Fibroblast of lung (primary cell): Measurements from ENCODE around the gene TBRG1. TPM values are rescaled to one million over a fixed set of nuclear protein-coding genes. Genes with fewer than 3 reads are reported as not detected.
"Not testable (repeated sequence)": the region's sequence is repeated elsewhere in the genome, so short reads cannot be mapped to it uniquely, and the experiment has no call there.

ENCODE experiments used
- DNase-seq, 2 donors: peaks; one replicate each; pipeline versions ENCODE4 v3.0.0 to v3.0.0-alpha.2; 2010; ENCODE audit warnings: low read depth in 2 of 2
- H2AFZ ChIP-seq: 2 replicates; pipeline ENCODE4 v1.5.1; 2012; ENCODE audit warnings: low read length, control low read depth, inconsistent platforms
- H3K27ac ChIP-seq: 2 replicates; pipeline ENCODE4 v1.5.1; 2011; ENCODE audit warnings: low read length, control low read depth; ENCODE audit not compliant: insufficient read depth
- H3K27me3 ChIP-seq: 2 replicates; pipeline ENCODE4 v1.5.1; 2011; ENCODE audit warnings: mild to moderate bottlenecking, low read length; ENCODE audit not compliant: control insufficient read depth, insufficient read depth
- H3K36me3 ChIP-seq: 2 replicates; pipeline ENCODE4 v1.5.1; 2011; ENCODE audit warnings: low read length; ENCODE audit not compliant: control insufficient read depth, insufficient read depth
- H3K4me1 ChIP-seq: 2 replicates; pipeline ENCODE4 v1.5.1; 2011; ENCODE audit warnings: low read length; ENCODE audit not compliant: control insufficient read depth, insufficient read depth; ENCODE audit errors: extremely low read depth
- H3K4me2 ChIP-seq: 2 replicates; pipeline ENCODE4 v1.5.1; 2011; ENCODE audit warnings: low read length, control low read depth; ENCODE audit not compliant: insufficient read depth; ENCODE audit errors: extremely low read depth
- H3K4me3 ChIP-seq, 4 experiments: fragments of 200-600 bp in 1 of 4; sonication (generic) in 1 of 4; replicated peaks in 1 of 4; 2 replicates each; pipeline ENCODE4 v1.5.1; 2011 to 2016; ENCODE audit warnings: low read length in 4 of 4, low read depth in 3 of 4, mild to moderate bottlenecking in 3 of 4, control low read depth in 2 of 4, inconsistent platforms in 1 of 4, mixed read lengths in 1 of 4; ENCODE audit not compliant: insufficient read depth in 1 of 4; ENCODE audit errors: control extremely low read depth in 1 of 4
- H3K79me2 ChIP-seq: 2 replicates; pipeline ENCODE4 v1.5.1; 2012; ENCODE audit warnings: mild to moderate bottlenecking, low read length, inconsistent platforms; ENCODE audit not compliant: control insufficient read depth, insufficient read depth
- H3K9ac ChIP-seq: 2 replicates; pipeline ENCODE4 v1.5.1; 2011; ENCODE audit warnings: mild to moderate bottlenecking, low read length, control low read depth; ENCODE audit not compliant: insufficient read depth
- H3K9me3 ChIP-seq: 2 replicates; pipeline ENCODE4 v1.5.1; 2012; ENCODE audit warnings: low read depth, low read length; ENCODE audit not compliant: control insufficient read depth, insufficient read depth
- H4K20me1 ChIP-seq: 2 replicates; pipeline ENCODE4 v1.5.1; 2011; ENCODE audit warnings: low read length; ENCODE audit not compliant: control insufficient read depth, insufficient read depth; ENCODE audit errors: extremely low read depth
- EZH2 ChIP-seq: IDR thresholded peaks from 2 replicates; pipeline ENCODE4 v1.5.1; 2012; ENCODE audit warnings: low read length, control low read depth, mild to moderate bottlenecking; ENCODE audit errors: missing control alignments
- polyA plus RNA-seq, 2 donors: library from polyadenylated mRNA; depleted of rRNA in 1 of 2; stranded (reverse) in 1 of 2; unstranded in 1 of 2; fragments of >200 nt; gene quantifications; 2 replicates each; pipeline ENCODE4 v1.2.1, GENCODE V29; 2011 to 2012; ENCODE audit warnings: missing spikeins in 1 of 2
- total RNA-seq: library from RNA; depleted of rRNA; stranded (reverse); fragments of >200 nt; gene quantifications from 2 replicates; pipeline ENCODE4 v1.2.1, GENCODE V29; 2014
- TF ChIP-seq, protein P1 (sequence below), 2 donors: IDR thresholded peaks in 1 of 2; conservative IDR thresholded peaks in 1 of 2; 1 replicate in 1 of 2; 2 replicates in 1 of 2; pipeline ENCODE4 v1.5.1; 2011 to 2012; ENCODE audit warnings: low read length in 2 of 2, control low read depth in 1 of 2, inconsistent platforms in 1 of 2, low read depth in 1 of 2, mild to moderate bottlenecking in 1 of 2

The TBRG1 gene
- total and polyA plus RNA-seq, 2 donors (not counting 1 experiment from before 2014, with no cell fraction given) = 31.0 to 36.2 TPM

DNA sequence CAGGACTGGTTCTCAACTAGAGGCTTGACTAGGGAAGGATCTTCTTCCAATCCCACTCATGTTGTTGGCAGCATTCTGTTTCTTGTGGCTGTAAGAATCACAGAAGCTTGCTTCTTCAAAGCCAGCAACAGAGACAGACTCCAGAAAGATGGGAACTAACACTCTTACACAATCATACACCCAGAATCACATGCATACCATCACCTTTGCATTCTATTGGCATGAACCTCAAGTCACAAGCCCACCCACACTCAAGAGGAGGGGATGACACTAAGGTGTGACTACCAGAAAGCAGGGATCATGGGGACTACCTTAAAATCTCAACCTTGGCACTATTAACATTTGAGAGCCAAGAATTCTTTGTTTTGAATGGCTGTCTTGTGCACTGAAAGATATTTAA lies 25.0 kb upstream of the TBRG1 start:
- H2AFZ ChIP-seq = no peak overlapping the region
- no peak overlapping the region for H3K4me3 ChIP-seq
- H3K27ac ChIP-seq = no peak overlapping the region
- H3K4me1 ChIP-seq = no peaks in the 10 kb centered on the region
- H3K4me2 ChIP-seq = no peak overlapping the region
- no peak for DNase-seq
- H3K36me3 ChIP-seq = no peaks in the 10 kb centered on the region
- H3K9ac ChIP-seq = no peak overlapping the region
- no peaks in the 10 kb centered on the region for H3K27me3 ChIP-seq
- no peaks in the 10 kb centered on the region for H3K9me3 ChIP-seq
- H4K20me1 ChIP-seq = no peaks in the 10 kb centered on the region
- H3K79me2 ChIP-seq = no peaks in the 10 kb centered on the region
- TF ChIP-seq, protein P1, sequence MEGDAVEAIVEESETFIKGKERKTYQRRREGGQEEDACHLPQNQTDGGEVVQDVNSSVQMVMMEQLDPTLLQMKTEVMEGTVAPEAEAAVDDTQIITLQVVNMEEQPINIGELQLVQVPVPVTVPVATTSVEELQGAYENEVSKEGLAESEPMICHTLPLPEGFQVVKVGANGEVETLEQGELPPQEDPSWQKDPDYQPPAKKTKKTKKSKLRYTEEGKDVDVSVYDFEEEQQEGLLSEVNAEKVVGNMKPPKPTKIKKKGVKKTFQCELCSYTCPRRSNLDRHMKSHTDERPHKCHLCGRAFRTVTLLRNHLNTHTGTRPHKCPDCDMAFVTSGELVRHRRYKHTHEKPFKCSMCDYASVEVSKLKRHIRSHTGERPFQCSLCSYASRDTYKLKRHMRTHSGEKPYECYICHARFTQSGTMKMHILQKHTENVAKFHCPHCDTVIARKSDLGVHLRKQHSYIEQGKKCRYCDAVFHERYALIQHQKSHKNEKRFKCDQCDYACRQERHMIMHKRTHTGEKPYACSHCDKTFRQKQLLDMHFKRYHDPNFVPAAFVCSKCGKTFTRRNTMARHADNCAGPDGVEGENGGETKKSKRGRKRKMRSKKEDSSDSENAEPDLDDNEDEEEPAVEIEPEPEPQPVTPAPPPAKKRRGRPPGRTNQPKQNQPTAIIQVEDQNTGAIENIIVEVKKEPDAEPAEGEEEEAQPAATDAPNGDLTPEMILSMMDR (conservative IDR thresholded peaks at IDR 0.05 in 1 of 2, IDR thresholded peaks at IDR 0.05 in 1 of 2; ENCODE audit: low read depth in 1 of 2, low read length in 2 of 2) = no peak

DNA sequence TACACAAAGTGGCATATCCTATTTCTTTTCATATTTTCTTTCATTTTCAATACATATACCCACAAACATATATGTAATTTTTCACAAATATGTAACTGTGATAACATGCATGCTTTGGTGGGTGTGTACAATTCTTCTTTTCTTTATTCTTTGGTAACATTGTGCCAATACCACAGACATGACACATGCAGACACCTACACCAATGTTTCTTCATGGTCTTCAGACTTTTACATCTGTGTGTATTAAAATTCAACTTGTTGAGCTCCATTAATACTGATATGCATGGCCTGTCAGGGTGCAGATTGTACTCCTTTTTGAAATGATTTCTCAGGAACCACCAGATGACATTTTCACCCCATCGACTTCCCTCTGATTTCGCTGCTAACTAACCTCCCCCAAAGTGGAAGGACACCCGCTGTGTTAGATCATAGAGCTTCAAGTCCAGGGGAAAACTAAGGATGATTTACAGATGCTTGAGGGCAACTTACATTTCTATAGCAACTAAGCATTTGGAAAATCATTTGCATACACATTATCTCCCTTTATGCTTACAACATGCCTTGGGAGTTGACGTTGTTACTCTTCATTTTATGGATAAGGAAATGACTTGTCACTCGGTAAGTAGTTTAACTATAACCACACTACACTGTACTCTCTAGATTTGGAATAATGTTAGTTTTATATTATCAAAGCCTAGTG lies 21.9 kb upstream of the TBRG1 start:
- no peak overlapping the region for H3K27ac ChIP-seq
- TF ChIP-seq, protein P1 (conservative IDR thresholded peaks at IDR 0.05 in 1 of 2, IDR thresholded peaks at IDR 0.05 in 1 of 2; ENCODE audit: low read depth in 1 of 2, low read length in 2 of 2) = no peak
- TF ChIP-seq EZH2 = no peak
- no peaks in the 10 kb centered on the region for H3K4me1 ChIP-seq
- H2AFZ ChIP-seq = no peak overlapping the region
- H4K20me1 ChIP-seq = no peaks in the 10 kb centered on the region
- no peak overlapping the region for H3K4me2 ChIP-seq
- no peaks in the 10 kb centered on the region for H3K36me3 ChIP-seq
- no peaks in the 10 kb centered on the region for H3K79me2 ChIP-seq
- no peak overlapping the region for H3K4me3 ChIP-seq
- no peak overlapping the region for H3K9ac ChIP-seq
- H3K27me3 ChIP-seq = no peaks in the 10 kb centered on the region
- DNase-seq = no peak
- H3K9me3 ChIP-seq = no peaks in the 10 kb centered on the region

DNA sequence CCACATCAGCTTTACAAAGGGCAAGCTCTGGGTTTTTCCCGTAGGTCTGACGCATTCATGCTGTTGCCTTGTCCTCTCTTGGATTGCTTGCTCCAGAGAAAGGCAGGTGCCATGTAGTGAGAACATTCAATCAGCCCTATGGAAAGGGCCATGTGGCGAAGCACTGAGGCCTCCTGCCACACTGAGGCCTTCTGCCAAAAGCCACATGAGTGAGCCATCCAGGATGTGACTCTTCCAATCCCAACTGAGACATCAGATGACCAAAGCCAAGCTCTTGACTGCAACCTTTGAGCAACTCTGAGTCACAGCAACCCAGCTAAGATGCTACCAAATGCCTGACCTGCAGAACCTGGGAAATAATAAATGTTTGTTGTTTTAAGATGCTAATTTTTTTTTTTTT lies 20.5 kb upstream of the TBRG1 start:
- TF ChIP-seq, protein P1 (conservative IDR thresholded peaks at IDR 0.05 in 1 of 2, IDR thresholded peaks at IDR 0.05 in 1 of 2; ENCODE audit: low read depth in 1 of 2, low read length in 2 of 2) = no peak
- TF ChIP-seq EZH2 = no peak
- Histone ChIP-seq H3K9me3 (no peaks in the 10 kb centered on the region), H3K27me3 (no peaks in the 10 kb centered on the region), H3K79me2 (no peaks in the 10 kb centered on the region), H3K36me3 (no peaks in the 10 kb centered on the region), H3K9ac (no peak overlapping the region), H2AFZ (no peak overlapping the region), H3K4me3 (no peak overlapping the region), H4K20me1 (no peaks in the 10 kb centered on the region), H3K27ac (no peak overlapping the region), H3K4me1 (no peaks in the 10 kb centered on the region), H3K4me2 (no peak overlapping the region)
- peak in 1 of 2 donors; percentile 60 for DNase-seq

DNA sequence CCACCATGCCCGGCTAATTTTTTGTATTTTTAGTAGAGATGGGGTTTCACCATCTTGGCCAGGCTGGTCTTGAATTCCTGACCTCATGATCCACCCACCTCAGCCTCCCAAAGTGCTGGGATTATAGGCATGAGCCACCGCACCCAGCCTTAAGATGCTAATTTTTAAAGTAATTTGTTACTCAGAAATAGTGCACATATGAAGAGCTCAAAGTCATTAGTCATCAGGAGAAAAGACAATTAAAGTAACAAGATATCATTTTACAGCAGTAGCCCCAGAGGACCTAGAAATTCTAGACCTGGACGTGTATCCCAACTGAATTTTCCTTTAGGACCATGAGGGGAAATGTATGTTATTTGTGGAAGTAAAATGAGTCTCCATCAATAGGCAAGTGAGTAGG lies 19.9 kb upstream of the TBRG1 start:
- H3K4me1 ChIP-seq, H3K4me3 ChIP-seq, H2AFZ ChIP-seq, H3K36me3 ChIP-seq, H4K20me1 ChIP-seq, H3K27ac ChIP-seq, H3K27me3 ChIP-seq, H3K9ac ChIP-seq, H3K79me2 ChIP-seq, H3K9me3 ChIP-seq, DNase-seq, H3K4me2 ChIP-seq: not testable (repeated sequence)
